Measurements from ENCODE around the gene CFAP100.

CFAP100 gene

GRCh38 chr3:126478581-126479310 lies 84.0 kb downstream of the CFAP100 start:
- no peak for DNase-seq (ENCODE audit: low read depth, low spot score)

GRCh38 chr3:126479642-126480041 lies 84.9 kb downstream of the CFAP100 start:
- no peak for DNase-seq (ENCODE audit: low read depth, low spot score)

GRCh38 chr3:126480206-126480605 lies 85.5 kb downstream of the CFAP100 start:
- no peak for DNase-seq (ENCODE audit: low read depth, low spot score)

GRCh38 chr3:126480861-126481260 lies 86.2 kb downstream of the CFAP100 start:
- no peak for DNase-seq (ENCODE audit: low read depth, low spot score)

- no peak for DNase-seq (ENCODE audit: low read depth, low spot score)
Measured at GRCh38 chr3:126481808-126482502, 87.2 kb downstream of the CFAP100 start.

- DNase-seq (ENCODE audit: low read depth, low spot score): no peak
Measured at GRCh38 chr3:126482503-126483255, 88.0 kb downstream of the CFAP100 start.

GRCh38 chr3:126483321-126483761 lies 88.6 kb downstream of the CFAP100 start:
- DNase-seq (ENCODE audit: low read depth, low spot score): no peak

GRCh38 chr3:126484148-126484547 lies 89.4 kb downstream of the CFAP100 start:
- DNase-seq (ENCODE audit: low read depth, low spot score): no peak

- DNase-seq (ENCODE audit: low read depth, low spot score): no peak
Measured at GRCh38 chr3:126484662-126485061, 90.0 kb downstream of the CFAP100 start.

GRCh38 chr3:126485176-126485897 lies 90.6 kb downstream of the CFAP100 start:
- no peak for DNase-seq (ENCODE audit: low read depth, low spot score)

- no peak for DNase-seq (ENCODE audit: low read depth, low spot score)
Measured at GRCh38 chr3:126485956-126486355, 91.2 kb downstream of the CFAP100 start.
